HG03520 (cell line): Measurements from ENCODE around the gene CCDC85C.

Source experiments
- ATAC-seq: cut with Tn5 transposase; IDR thresholded peaks from one replicate; pipeline ENCODE4 v1.9.1; 2021; ENCODE audit warnings: mild to moderate bottlenecking, moderate library complexity; ENCODE audit not compliant: unreplicated experiment

Gene CCDC85C

GRCh38 chr14:99590746-99591555 is 13.1 kb downstream of the CCDC85C start:
- ATAC-seq = no peak

- ATAC-seq = no peak
These were observed 14.1 kb downstream of the CCDC85C start for GRCh38 chr14:99589651-99590530.

GRCh38 chr14:99589031-99589441 is 15.0 kb downstream of the CCDC85C start:
- no peak for ATAC-seq

- ATAC-seq = no peak
These were observed 16.3 kb downstream of the CCDC85C start for GRCh38 chr14:99587460-99588278.

GRCh38 chr14:99586761-99587459 is 17.1 kb downstream of the CCDC85C start:
- no peak for ATAC-seq

- ATAC-seq = no peak
These were observed 17.8 kb downstream of the CCDC85C start for GRCh38 chr14:99586054-99586760.

GRCh38 chr14:99584823-99585222 is 19.2 kb downstream of the CCDC85C start:
- no peak for ATAC-seq

GRCh38 chr14:99581938-99582337 is 22.1 kb downstream of the CCDC85C start:
- ATAC-seq = no peak

GRCh38 chr14:99581374-99581773 is 22.6 kb downstream of the CCDC85C start:
- no peak for ATAC-seq

- ATAC-seq = no peak
These were observed 24.0 kb downstream of the CCDC85C start for GRCh38 chr14:99579903-99580571.

GRCh38 chr14:99579120-99579836 is 24.7 kb downstream of the CCDC85C start:
- no peak for ATAC-seq

- no peak for ATAC-seq
These were observed 25.4 kb downstream of the CCDC85C start for GRCh38 chr14:99578541-99579101.

GRCh38 chr14:99576761-99577705 is 27.0 kb downstream of the CCDC85C start:
- ATAC-seq = no peak

GRCh38 chr14:99576304-99576703 is 27.7 kb downstream of the CCDC85C start:
- ATAC-seq = no peak

GRCh38 chr14:99575043-99576023 is 28.7 kb downstream of the CCDC85C start:
- ATAC-seq = no peak
